GM12878 (cell line): ENCODE results near the gene MAP3K1. TPM values are rescaled to one million over a fixed set of nuclear protein-coding genes. Genes with fewer than 3 reads are reported as not detected.

ENCODE experiments used
- ATAC-seq: fragments of 200-7000 bp; cut with Tn5 transposase; 3 replicates; pipeline ENCODE4 v1.9.1; 2020; ENCODE audit warnings: mild to moderate bottlenecking, moderate library complexity
- BruUV-seq: library from RNA; stranded (reverse); fragments of 400-500 nt; replicated peaks from 2 replicates; lab custom pipeline; 2021; lab: Mats Ljungman, UMichigan
- CTCF ChIA-PET: fragments of 300-600 bp; sonication (Branson Sonifier 250); formaldehyde crosslinking; extraction: SDS; loops from one replicate; lab custom pipeline; 2021; ENCODE audit warnings: inconsistent platforms; lab: Yijun Ruan, JAX
- POLR2A ChIA-PET: fragments of 350-600 bp; formaldehyde crosslinking; extraction: SDS; loops from one replicate; lab custom pipeline; 2021; ENCODE audit warnings: inconsistent platforms; lab: Charles Lee
- RAD21 ChIA-PET: fragments of 300-600 bp; sonication (Branson Sonifier 250); formaldehyde crosslinking; loops from one replicate; lab custom pipeline; 2023; ENCODE audit warnings: antibody characterized with exemption; ENCODE audit not compliant: unreplicated experiment; lab: Charles Lee
- SMC1A ChIA-PET: fragments of 300-600 bp; sonication (Branson Sonifier 250); formaldehyde crosslinking; loops from one replicate; lab custom pipeline; 2023; ENCODE audit not compliant: unreplicated experiment, uncharacterized antibody; lab: Charles Lee
- DNase-seq: peaks from one replicate; pipeline ENCODE4 v3.0.0-alpha.2; 2011; ENCODE audit warnings: low read depth, low spot score
- FAIRE-seq: peaks from 3 replicates; lab custom pipeline; 2011; peaks lifted over from hg19 to GRCh38; lab: Jason Lieb, UNC
- H2AFZ ChIP-seq: 2 replicates; pipeline ENCODE4 v1.6.0; 2011; ENCODE audit warnings: low read depth, low read length, control low read depth; ENCODE audit not compliant: control insufficient read depth
- H3K27ac ChIP-seq: 2 replicates; pipeline ENCODE4 v1.5.1; 2011; ENCODE audit warnings: control low read depth; ENCODE audit not compliant: control insufficient read depth, insufficient read depth
- H3K27me3 ChIP-seq, 2 experiments: replicated peaks in 1 of 2; 2 replicates each; pipeline versions ENCODE4 v1.6.0 to v1.6.1; 2011; ENCODE audit warnings: low read length in 1 of 2; ENCODE audit not compliant: control insufficient read depth in 2 of 2, insufficient read depth in 2 of 2
- H3K36me3 ChIP-seq, 2 experiments: 2 replicates each; pipeline ENCODE4 v1.5.1; 2011; ENCODE audit warnings: low read length in 1 of 2; ENCODE audit not compliant: control insufficient read depth in 2 of 2, insufficient read depth in 2 of 2
- H3K4me1 ChIP-seq: 2 replicates; pipeline ENCODE4 v1.6.1; 2011; ENCODE audit warnings: mild to moderate bottlenecking, low read length, moderate library complexity, mixed read lengths; ENCODE audit not compliant: control insufficient read depth, insufficient read depth
- H3K4me2 ChIP-seq: 2 replicates; pipeline ENCODE4 v1.6.0; 2011; ENCODE audit warnings: control low read depth; ENCODE audit not compliant: control insufficient read depth, insufficient read depth
- H3K4me3 ChIP-seq: fragments of 200-600 bp; sonication (generic); 2 replicates; pipeline ENCODE4 v1.5.1; 2016
- H3K79me2 ChIP-seq: 2 replicates; pipeline ENCODE4 v1.6.0; 2011; ENCODE audit warnings: low read length; ENCODE audit not compliant: control insufficient read depth, insufficient read depth
- H3K9ac ChIP-seq: 2 replicates; pipeline ENCODE4 v1.8.0; 2011; ENCODE audit warnings: low read length, control low read depth, mixed read lengths; ENCODE audit not compliant: control insufficient read depth, insufficient read depth
- H3K9me3 ChIP-seq: replicated peaks from 3 replicates; pipeline ENCODE4 v1.5.1; 2011; ENCODE audit warnings: mild to moderate bottlenecking, low read length; ENCODE audit not compliant: control insufficient read depth, insufficient read depth
- H4K20me1 ChIP-seq: 2 replicates; pipeline ENCODE4 v1.6.0; 2011; ENCODE audit not compliant: control insufficient read depth, insufficient read depth
- CREM ChIP-seq: IDR thresholded peaks from 2 replicates; pipeline ENCODE4 v1.6.1; 2014; ENCODE audit warnings: antibody characterized with exemption, low read depth
- FOS ChIP-seq: IDR thresholded peaks from 3 replicates; pipeline ENCODE4 v1.6.1; 2011; ENCODE audit warnings: borderline replicate concordance; ENCODE audit not compliant: insufficient read length; ENCODE audit errors: extremely low read depth
- HCFC1 ChIP-seq: fragments of 150-350 bp; IDR thresholded peaks from 2 replicates; pipeline ENCODE4 v1.6.1; 2014; ENCODE audit warnings: low read length
- MTA2 ChIP-seq: fragments of 450-650 bp; IDR thresholded peaks from 2 replicates; pipeline ENCODE4 v1.6.1; 2016; ENCODE audit warnings: low read depth, mild to moderate bottlenecking, moderate library complexity
- NR2C2 ChIP-seq: IDR thresholded peaks from 2 replicates; pipeline ENCODE4 v1.6.1; 2011; ENCODE audit warnings: borderline replicate concordance, low read depth; ENCODE audit not compliant: control insufficient read depth, insufficient read length
- TCF7 ChIP-seq: IDR thresholded peaks from 2 replicates; pipeline ENCODE4 v1.6.1; 2014; ENCODE audit warnings: antibody characterized with exemption, borderline replicate concordance
- WRNIP1 ChIP-seq: IDR thresholded peaks from 2 replicates; pipeline ENCODE4 v1.6.1; 2011; ENCODE audit warnings: low read depth, low read length, improper control_type of control experiment, borderline replicate concordance
- ZBTB11 ChIP-seq: fragments of 450-650 bp; formaldehyde crosslinking; IDR thresholded peaks from 2 replicates; pipeline ENCODE4 v1.5.0; 2022; ENCODE audit warnings: mild to moderate bottlenecking, missing genetic modification characterization
- ZZZ3 ChIP-seq: IDR thresholded peaks from 2 replicates; pipeline ENCODE4 v1.6.1; 2011; ENCODE audit warnings: low read depth; ENCODE audit not compliant: control insufficient read depth, insufficient read length
- WGBS: methylation state at CpG from one replicate; pipeline ENCODE4 v1.1.6; 2016; ENCODE audit warnings: low lambda C conversion rate; ENCODE audit not compliant: insufficient replicate concordance, insufficient coverage; ENCODE audit errors: missing lambda C conversion rate; 5-methylcytosine and 5-hydroxymethylcytosine counted together
- in situ Hi-C: fragments of 300-500 bp; cut with MboI; formaldehyde crosslinking; loops from 9 replicates; pipeline ENCODE4 v1.14.3; 2018; ENCODE audit warnings: mixed read lengths
- intact Hi-C: fragments of 100-400 bp; cut with micrococcal nuclease; formaldehyde crosslinking; loops from one replicate; pipeline ENCODE4 v1.14.2; 2022; ENCODE audit not compliant: unreplicated experiment
- polyA plus RNA-seq, 11 experiments: library from polyadenylated mRNA; depleted of rRNA in 4 of 11; unstranded in 6 of 11; stranded (reverse) in 5 of 11; fragments of >200 nt; fragmentation: Nextera tagmentation in 4 of 11; fragmentation: Illumina TruSeq in 1 of 11; extraction: Ambion mirVana in 4 of 11; extraction: Trizol in 1 of 11; gene quantifications; 1 replicate in 1 of 11; 2 replicates in 10 of 11; pipeline versions ENCODE4 v1.2.1 to v1.2.3, GENCODE V29; 2011 to 2016; ENCODE audit warnings: inconsistent platforms in 2 of 11, missing spikeins in 2 of 11, low read depth in 1 of 11
- total RNA-seq, 4 experiments: library from RNA; depleted of rRNA in 3 of 4; stranded (reverse); fragments of >200 nt in 3 of 4; fragmentation: Illumina TruSeq in 1 of 4; extraction: Trizol in 1 of 4; gene quantifications; 2 replicates each; pipeline versions ENCODE4 v1.2.1 to v1.2.3, GENCODE V29; 2013 to 2021
- TF ChIP-seq, protein P1 (sequence below): fragments of 450-650 bp; IDR thresholded peaks from 2 replicates; pipeline ENCODE4 v1.6.1; 2018; ENCODE audit warnings: borderline replicate concordance, mild to moderate bottlenecking; ENCODE audit not compliant: partially characterized antibody
- TF ChIP-seq, protein P2 (sequence below): fragments of 450-650 bp; IDR thresholded peaks from 2 replicates; pipeline ENCODE4 v1.6.1; 2017; ENCODE audit warnings: mild to moderate bottlenecking, low read depth, inconsistent platforms; ENCODE audit not compliant: poor library complexity, severe bottlenecking
- TF ChIP-seq, protein P3 (sequence below), 3 experiments: IDR thresholded peaks in 2 of 3; conservative IDR thresholded peaks in 1 of 3; 2 replicates each; pipeline ENCODE4 v1.5.1; 2011; ENCODE audit warnings: low read depth in 3 of 3, low read length in 3 of 3, mild to moderate bottlenecking in 3 of 3, control low read depth in 2 of 3, moderate library complexity in 2 of 3, inconsistent platforms in 1 of 3, mixed read lengths in 1 of 3; ENCODE audit not compliant: control insufficient read depth in 2 of 3, insufficient read depth in 1 of 3; ENCODE audit errors: extremely low read depth in 1 of 3

The MAP3K1 gene
- total and polyA plus RNA-seq, 10 of the 15 experiments (the other 5 are each of a cell fraction or from before 2014, with no cell fraction given): 7.5 to 24.6 (median 12.6) TPM

- Histone ChIP-seq H3K27me3 (no peaks in the 10 kb centered on the region; a peak in 1 of 4 replicates), H3K4me1 (no peaks in the 10 kb centered on the region), H4K20me1 (no peaks in the 10 kb centered on the region), H3K9me3 (no peaks in the 10 kb centered on the region; the same call in 2 of the 3 replicates), H3K79me2 (no peaks in the 10 kb centered on the region), H3K4me2 (peak overlapping the region; percentile 47; the same call in 1 of the 2 replicates), H3K27ac (no peak overlapping the region), H3K36me3 (no peaks in the 10 kb centered on the region), H3K4me3 (no peak overlapping the region), H2AFZ (no peak overlapping the region), H3K9ac (no peak overlapping the region)
- SMC1A ChIA-PET: interaction anchor here (0.7 to 5.2 kb wide), 15 partner anchors 9 to 635 kb away, joined by 3 to 45 read pairs (median 4); partner anchors contain the start of gene SETD9
- 2% methylated on average over 4 of the region's 4 CpGs for WGBS
- in situ Hi-C loops: loop anchor here (5.0 to 25.0 kb wide), 3 partner anchors 237 to 1562 kb away; partner anchors contain the start of gene PLK2
- DNase-seq: no peak
- CTCF ChIA-PET: interaction anchor here (0.6 to 5.9 kb wide), 25 partner anchors 8 to 631 kb away, joined by 3 to 83 read pairs (median 5); partner anchors contain the start of gene SETD9
- intact Hi-C loops: loop anchor here (2.0 to 10.0 kb wide), 4 partner anchors 376 to 1564 kb away; partner anchors contain the start of gene PLK2
- RAD21 ChIA-PET: interaction anchor here (0.6 to 6.9 kb wide), 10 partner anchors 9 to 1570 kb away, joined by 3 to 63 read pairs (median 4); partner anchors contain the start of gene SETD9
- POLR2A ChIA-PET: interaction anchor here (0.8 kb wide), 1 partner anchor 11 kb away, joined by 3 read pairs; no protein-coding TSS in a partner anchor
- peak; percentile 23 for FAIRE-seq
- no TSS peak for BruUV-seq
- ATAC-seq: peak; percentile 47
- no peak for TF ChIP-seq HCFC1
- TF ChIP-seq ZBTB11 (CRISPR knock-in tag): no peak
- no peak for TF ChIP-seq WRNIP1
- TF ChIP-seq NR2C2: no peak
- TF ChIP-seq CREM: no peak
- no peak for TF ChIP-seq FOS
- TF ChIP-seq ZZZ3: no peak
- TF ChIP-seq TCF7: no peak
- TF ChIP-seq, protein P1, sequence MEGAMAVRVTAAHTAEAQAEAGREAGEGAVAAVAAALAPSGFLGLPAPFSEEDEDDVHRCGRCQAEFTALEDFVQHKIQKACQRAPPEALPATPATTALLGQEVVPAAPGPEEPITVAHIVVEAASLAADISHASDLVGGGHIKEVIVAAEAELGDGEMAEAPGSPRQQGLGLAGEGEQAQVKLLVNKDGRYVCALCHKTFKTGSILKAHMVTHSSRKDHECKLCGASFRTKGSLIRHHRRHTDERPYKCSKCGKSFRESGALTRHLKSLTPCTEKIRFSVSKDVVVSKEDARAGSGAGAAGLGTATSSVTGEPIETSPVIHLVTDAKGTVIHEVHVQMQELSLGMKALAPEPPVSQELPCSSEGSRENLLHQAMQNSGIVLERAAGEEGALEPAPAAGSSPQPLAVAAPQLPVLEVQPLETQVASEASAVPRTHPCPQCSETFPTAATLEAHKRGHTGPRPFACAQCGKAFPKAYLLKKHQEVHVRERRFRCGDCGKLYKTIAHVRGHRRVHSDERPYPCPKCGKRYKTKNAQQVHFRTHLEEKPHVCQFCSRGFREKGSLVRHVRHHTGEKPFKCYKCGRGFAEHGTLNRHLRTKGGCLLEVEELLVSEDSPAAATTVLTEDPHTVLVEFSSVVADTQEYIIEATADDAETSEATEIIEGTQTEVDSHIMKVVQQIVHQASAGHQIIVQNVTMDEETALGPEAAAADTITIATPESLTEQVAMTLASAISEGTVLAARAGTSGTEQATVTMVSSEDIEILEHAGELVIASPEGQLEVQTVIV: no peak
- TF ChIP-seq, protein P2, sequence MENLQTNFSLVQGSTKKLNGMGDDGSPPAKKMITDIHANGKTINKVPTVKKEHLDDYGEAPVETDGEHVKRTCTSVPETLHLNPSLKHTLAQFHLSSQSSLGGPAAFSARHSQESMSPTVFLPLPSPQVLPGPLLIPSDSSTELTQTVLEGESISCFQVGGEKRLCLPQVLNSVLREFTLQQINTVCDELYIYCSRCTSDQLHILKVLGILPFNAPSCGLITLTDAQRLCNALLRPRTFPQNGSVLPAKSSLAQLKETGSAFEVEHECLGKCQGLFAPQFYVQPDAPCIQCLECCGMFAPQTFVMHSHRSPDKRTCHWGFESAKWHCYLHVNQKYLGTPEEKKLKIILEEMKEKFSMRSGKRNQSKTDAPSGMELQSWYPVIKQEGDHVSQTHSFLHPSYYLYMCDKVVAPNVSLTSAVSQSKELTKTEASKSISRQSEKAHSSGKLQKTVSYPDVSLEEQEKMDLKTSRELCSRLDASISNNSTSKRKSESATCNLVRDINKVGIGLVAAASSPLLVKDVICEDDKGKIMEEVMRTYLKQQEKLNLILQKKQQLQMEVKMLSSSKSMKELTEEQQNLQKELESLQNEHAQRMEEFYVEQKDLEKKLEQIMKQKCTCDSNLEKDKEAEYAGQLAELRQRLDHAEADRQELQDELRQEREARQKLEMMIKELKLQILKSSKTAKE: no peak
- TF ChIP-seq, protein P3, sequence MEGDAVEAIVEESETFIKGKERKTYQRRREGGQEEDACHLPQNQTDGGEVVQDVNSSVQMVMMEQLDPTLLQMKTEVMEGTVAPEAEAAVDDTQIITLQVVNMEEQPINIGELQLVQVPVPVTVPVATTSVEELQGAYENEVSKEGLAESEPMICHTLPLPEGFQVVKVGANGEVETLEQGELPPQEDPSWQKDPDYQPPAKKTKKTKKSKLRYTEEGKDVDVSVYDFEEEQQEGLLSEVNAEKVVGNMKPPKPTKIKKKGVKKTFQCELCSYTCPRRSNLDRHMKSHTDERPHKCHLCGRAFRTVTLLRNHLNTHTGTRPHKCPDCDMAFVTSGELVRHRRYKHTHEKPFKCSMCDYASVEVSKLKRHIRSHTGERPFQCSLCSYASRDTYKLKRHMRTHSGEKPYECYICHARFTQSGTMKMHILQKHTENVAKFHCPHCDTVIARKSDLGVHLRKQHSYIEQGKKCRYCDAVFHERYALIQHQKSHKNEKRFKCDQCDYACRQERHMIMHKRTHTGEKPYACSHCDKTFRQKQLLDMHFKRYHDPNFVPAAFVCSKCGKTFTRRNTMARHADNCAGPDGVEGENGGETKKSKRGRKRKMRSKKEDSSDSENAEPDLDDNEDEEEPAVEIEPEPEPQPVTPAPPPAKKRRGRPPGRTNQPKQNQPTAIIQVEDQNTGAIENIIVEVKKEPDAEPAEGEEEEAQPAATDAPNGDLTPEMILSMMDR (IDR thresholded peaks at IDR 0.05 in 2 of 3, conservative IDR thresholded peaks at IDR 0.05 in 1 of 3; ENCODE audit: control insufficient read depth in 2 of 3, extremely low read depth in 1 of 3, insufficient read depth in 1 of 3, low read depth in 3 of 3, low read length in 3 of 3): no peak
- TF ChIP-seq MTA2: no peak
Measured at GRCh38 chr5:56900395-56900794, 85.0 kb downstream of the MAP3K1 start.
